HCT116 (cell line): ENCODE data around the gene ENTPD6. TPM values are rescaled to one million over a fixed set of nuclear protein-coding genes. Genes with fewer than 3 reads are reported as not detected.
"Not testable (repeated sequence)": the region's sequence is repeated elsewhere in the genome, so short reads cannot be mapped to it uniquely, and the experiment has no call there.

Experiments
- ATAC-seq: fragments of 200-7000 bp; cut with Tn5 transposase; 2 replicates; pipeline ENCODE4 v1.9.1; 2020; ENCODE audit warnings: mild to moderate bottlenecking, moderate library complexity
- BruUV-seq: library from RNA; stranded (reverse); fragments of 400-500 nt; replicated peaks from 2 replicates; lab custom pipeline; 2021; lab: Mats Ljungman, UMichigan
- CTCF ChIA-PET: fragments of 300-600 bp; sonication (Branson Sonifier 250); formaldehyde crosslinking; loops from one replicate; lab custom pipeline; 2021; ENCODE audit warnings: antibody characterized with exemption; lab: Charles Lee
- POLR2A ChIA-PET: fragments of 300-600, 350-600 bp; sonication (Branson Sonifier 250); formaldehyde crosslinking; loops from one replicate; lab custom pipeline; 2021; ENCODE audit warnings: antibody characterized with exemption; lab: Charles Lee
- RAD21 ChIA-PET, 2 experiments: fragments of 300-600 bp; sonication (Branson Sonifier 250); formaldehyde crosslinking; loops; one replicate each; lab custom pipeline; 2023; ENCODE audit warnings: low total read pairs in 2 of 2; ENCODE audit not compliant: uncharacterized antibody in 2 of 2, unreplicated experiment in 2 of 2, low non-redundant PET in 1 of 2; lab: Charles Lee
- DNase-seq: peaks from one replicate; pipeline ENCODE4 v3.0.0-alpha.2; 2010; ENCODE audit warnings: low read depth, low spot score
- H2AFZ ChIP-seq: fragments of 200-600 bp; shearing (Covaris generic), sonication (generic); 2 replicates; pipeline ENCODE4 v1.6.1; 2017; ENCODE audit warnings: low read depth, mixed run types, mixed read lengths, antibody characterized with exemption, low read length; ENCODE audit not compliant: poor library complexity, severe bottlenecking
- H3K27ac ChIP-seq: 2 replicates; pipeline ENCODE4 v1.5.1; 2012; ENCODE audit warnings: low read depth, low read length
- H3K27me3 ChIP-seq: fragments of 200-600 bp; sonication (generic); 2 replicates; pipeline ENCODE4 v1.6.1; 2016; ENCODE audit warnings: mixed run types, low read length, mixed read lengths; ENCODE audit not compliant: insufficient read depth
- H3K36me3 ChIP-seq, 2 experiments: fragments of 200-500 bp in 1 of 2; fragments of 200-600 bp in 1 of 2; sonication (Bioruptor generic) in 1 of 2; sonication (generic) in 1 of 2; 2 replicates each; pipeline versions ENCODE4 v1.5.1 to v1.6.1; 2014 to 2016; ENCODE audit warnings: low read length in 2 of 2, inconsistent platforms in 1 of 2, mixed read lengths in 1 of 2, mixed run types in 1 of 2; ENCODE audit not compliant: insufficient read depth in 2 of 2, control insufficient read depth in 1 of 2
- H3K4me1 ChIP-seq, 2 experiments: fragments of 200-600 bp in 1 of 2; sonication (generic) in 1 of 2; 2 replicates each; pipeline versions ENCODE4 v1.5.1 to v1.6.1; 2012 to 2017; ENCODE audit warnings: low read length in 2 of 2, inconsistent platforms in 1 of 2, mild to moderate bottlenecking in 1 of 2, mixed read lengths in 1 of 2, mixed run types in 1 of 2, moderate library complexity in 1 of 2; ENCODE audit not compliant: insufficient read depth in 2 of 2, control insufficient read depth in 1 of 2
- H3K4me2 ChIP-seq: fragments of 200-600 bp; sonication (generic); 2 replicates; pipeline ENCODE4 v1.6.1; 2017; ENCODE audit warnings: mixed run types, low read length, mixed read lengths
- H3K4me3 ChIP-seq, 2 experiments: fragments of 200-600 bp in 1 of 2; sonication (generic) in 1 of 2; replicated peaks in 1 of 2; 2 replicates each; pipeline ENCODE4 v1.5.1; 2011 to 2016; ENCODE audit warnings: low read length in 2 of 2, control low read depth in 1 of 2, low read depth in 1 of 2, mild to moderate bottlenecking in 1 of 2, mixed read lengths in 1 of 2, mixed run types in 1 of 2
- H3K79me2 ChIP-seq: fragments of 200-600 bp; sonication (generic); 2 replicates; pipeline ENCODE4 v1.6.1; 2017; ENCODE audit warnings: mild to moderate bottlenecking, mixed run types, low read length, moderate library complexity, mixed read lengths; ENCODE audit not compliant: insufficient read depth
- H3K9ac ChIP-seq: fragments of 200-600 bp; sonication (generic); 2 replicates; pipeline ENCODE4 v1.6.1; 2016; ENCODE audit warnings: low read length, mixed read lengths
- H3K9me2 ChIP-seq: fragments of 200-600 bp; sonication (generic), shearing (Covaris generic); 2 replicates; pipeline ENCODE4 v1.6.1; 2017; ENCODE audit warnings: mixed run types, mild to moderate bottlenecking, moderate library complexity; ENCODE audit not compliant: insufficient read depth
- H3K9me3 ChIP-seq, 2 experiments: fragments of 200-500 bp in 1 of 2; fragments of 200-600 bp in 1 of 2; sonication (Bioruptor generic) in 1 of 2; sonication (generic) in 1 of 2; 2 replicates each; pipeline ENCODE4 v1.6.1; 2014 to 2017; ENCODE audit warnings: low read length in 2 of 2, mixed read lengths in 2 of 2, inconsistent platforms in 1 of 2, low read depth in 1 of 2, mild to moderate bottlenecking in 1 of 2, mixed run types in 1 of 2, moderate library complexity in 1 of 2; ENCODE audit not compliant: control insufficient read depth in 1 of 2, insufficient read depth in 1 of 2
- H4K20me1 ChIP-seq: fragments of 200-600 bp; sonication (generic), shearing (Covaris generic); 2 replicates; pipeline ENCODE4 v1.6.1; 2017; ENCODE audit warnings: mixed run types, mild to moderate bottlenecking, moderate library complexity; ENCODE audit not compliant: insufficient read depth
- CEBPB ChIP-seq: IDR thresholded peaks from 2 replicates; pipeline ENCODE4 v1.6.1; 2012; ENCODE audit warnings: low read depth
- EGR1 ChIP-seq: IDR thresholded peaks from 2 replicates; pipeline ENCODE4 v1.6.1; 2012; ENCODE audit warnings: low read depth
- POLR2A ChIP-seq: IDR thresholded peaks from 2 replicates; pipeline ENCODE4 v1.7.0; 2011; ENCODE audit warnings: borderline replicate concordance; ENCODE audit not compliant: insufficient read depth, insufficient read length; ENCODE audit errors: extremely low read depth
- RAD21 ChIP-seq: IDR thresholded peaks from 2 replicates; pipeline ENCODE4 v1.6.1; 2012; ENCODE audit warnings: low read depth, mild to moderate bottlenecking
- SIN3A ChIP-seq: IDR thresholded peaks from 2 replicates; pipeline ENCODE4 v1.6.1; 2012; ENCODE audit warnings: low read depth
- SRF ChIP-seq: IDR thresholded peaks from 2 replicates; pipeline ENCODE4 v1.6.1; 2012; ENCODE audit warnings: low read depth
- YY1 ChIP-seq: IDR thresholded peaks from 2 replicates; pipeline ENCODE4 v1.6.1; 2011; ENCODE audit warnings: low read length, low read depth, moderate library complexity, mild to moderate bottlenecking; ENCODE audit not compliant: insufficient replicate concordance; ENCODE audit errors: extremely low read depth
- ZFX ChIP-seq: fragments of 450-650 bp; IDR thresholded peaks from 2 replicates; pipeline ENCODE4 v1.6.1; 2017
- ZNF274 ChIP-seq: fragments of 200-500 bp; sonication (Bioruptor generic); IDR thresholded peaks from 2 replicates; pipeline ENCODE4 v1.6.1; 2014; ENCODE audit warnings: mild to moderate bottlenecking, low read depth, low read length, inconsistent platforms
- intact Hi-C: fragments of 100-400 bp; cut with micrococcal nuclease; formaldehyde crosslinking; loops from 2 replicates; pipeline ENCODE4 v1.10.0; 2022
- total RNA-seq: library from RNA; stranded (reverse); gene quantifications from one replicate; pipeline ENCODE4 v1.2.1, GENCODE V29; 2021; ENCODE audit not compliant: unreplicated experiment
- TF ChIP-seq, protein P1 (sequence below), 3 experiments: fragments of 200-600 bp in 1 of 3; sonication (generic) in 1 of 3; IDR thresholded peaks in 2 of 3; conservative IDR thresholded peaks in 1 of 3; 2 replicates each; pipeline ENCODE4 v1.5.1; 2012 to 2017; ENCODE audit warnings: low read depth in 2 of 3, low read length in 2 of 3, antibody characterized with exemption in 1 of 3, borderline replicate concordance in 1 of 3, control low read depth in 1 of 3, mild to moderate bottlenecking in 1 of 3, mixed read lengths in 1 of 3, mixed run types in 1 of 3, moderate library complexity in 1 of 3; ENCODE audit not compliant: insufficient read depth in 1 of 3

Gene ENTPD6
- total RNA-seq, 1 experiment from 2014 or later, result 89.2 TPM

DNA sequence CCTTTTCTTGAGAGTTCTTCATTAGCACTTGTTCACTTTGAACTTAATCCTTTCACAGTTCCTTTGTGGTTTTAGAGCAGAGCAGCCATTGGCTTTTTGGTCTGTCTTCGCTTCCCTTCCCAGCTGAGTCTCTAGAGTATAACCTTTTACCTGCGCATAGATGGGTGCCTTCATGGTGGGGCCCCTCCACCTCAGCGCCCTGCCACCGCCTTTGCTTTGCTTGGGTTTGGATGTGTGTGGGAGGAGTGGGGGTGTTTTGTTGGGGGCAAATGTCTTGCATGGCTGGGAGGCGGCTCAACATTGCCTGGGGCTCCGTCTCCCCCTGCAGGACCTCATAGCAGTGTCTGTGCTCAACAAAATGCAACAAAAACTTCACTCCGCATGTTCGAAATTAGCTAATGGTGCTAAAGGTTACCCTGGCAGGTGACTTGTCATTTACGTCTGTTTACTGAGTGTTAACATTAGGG is 64.3 kb downstream of the ENTPD6 start:
- POLR2A ChIA-PET, result no interaction called here

DNA sequence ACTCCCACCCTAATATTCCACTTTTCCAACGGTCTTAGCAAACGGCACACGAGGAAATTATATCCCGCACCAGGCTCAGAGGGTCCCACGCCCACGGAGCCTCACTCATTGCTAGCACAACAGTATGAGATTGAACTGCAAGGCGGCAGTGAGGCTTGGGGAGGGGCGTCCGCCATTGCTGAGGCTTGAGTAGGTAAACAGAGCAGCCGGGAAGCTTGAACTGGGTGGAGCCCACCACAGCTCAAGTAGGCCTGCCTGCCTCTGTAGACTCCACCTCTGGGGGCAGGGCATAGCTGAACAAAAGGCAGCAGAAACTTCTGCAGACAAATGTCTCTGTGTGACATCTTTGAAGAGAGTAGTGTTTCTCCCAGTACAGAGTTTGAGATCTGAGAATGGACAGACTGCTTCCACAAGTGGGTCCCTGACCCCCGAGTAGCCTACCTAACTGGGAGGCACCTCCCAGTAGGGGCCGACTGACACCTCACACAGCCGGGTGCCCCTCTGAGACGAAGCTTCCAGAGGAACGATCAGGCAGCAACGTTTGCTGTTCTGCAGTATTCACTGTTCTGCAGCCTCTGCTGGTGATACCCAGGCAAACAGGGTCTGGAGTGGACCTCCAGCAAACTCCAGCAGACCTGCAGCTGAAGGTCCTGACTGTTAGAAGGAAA is 65.4 kb downstream of the ENTPD6 start:
- H3K9ac ChIP-seq, H3K4me2 ChIP-seq, H3K36me3 ChIP-seq, H3K4me3 ChIP-seq, H4K20me1 ChIP-seq, H3K9me3 ChIP-seq, POLR2A ChIA-PET, H3K4me1 ChIP-seq, CTCF ChIA-PET, ATAC-seq, H3K27ac ChIP-seq, H2AFZ ChIP-seq, H3K27me3 ChIP-seq, BruUV-seq, DNase-seq, H3K9me2 ChIP-seq, RAD21 ChIA-PET: not testable (repeated sequence)
- H3K79me2 ChIP-seq, result peaks cover 18% of the 10 kb centered on the region; the same call in 1 of the 2 replicates
- intact Hi-C loops, result loop anchor here (10.0 kb wide), 1 partner anchor 64 kb away; no protein-coding TSS in a partner anchor

More for the DNA sequence above, 64.3 kb downstream of the ENTPD6 start:
- ChIA-PET CTCF (no interaction called here), RAD21 (no interaction called here)
- no peak for DNase-seq
- Histone ChIP-seq H3K4me3 (no peak overlapping the region), H3K27ac (no peak overlapping the region), H3K9ac (no peak overlapping the region), H3K79me2 (peaks cover 27% of the 10 kb centered on the region; the same call in 1 of the 2 replicates), H3K4me2 (no peak overlapping the region), H2AFZ (no peak overlapping the region), H4K20me1 (no peaks in the 10 kb centered on the region), H3K4me1 (peaks cover 5 to 7% of the 10 kb centered on the region in 2 experiments; a peak in 2 of 4 replicates), H3K27me3 (no peaks in the 10 kb centered on the region), H3K36me3 (0 out of 4 replicates have a peak, but pooled peaks cover 0 to 4% of the 10 kb centered on the region in 2 experiments), H3K9me3 (no peaks in the 10 kb centered on the region), H3K9me2 (no peaks in the 10 kb centered on the region)
- intact Hi-C loops, result loop anchor here (10.0 kb wide), 2 partner anchors 45 to 65 kb away; no protein-coding TSS in a partner anchor
- TF ChIP-seq ZNF274 (no peak), YY1 (no peak), EGR1 (no peak), RAD21 (no peak), ZFX (no peak), SRF (no peak), POLR2A (no peak), SIN3A (no peak), CEBPB (no peak)
- TF ChIP-seq, protein P1, sequence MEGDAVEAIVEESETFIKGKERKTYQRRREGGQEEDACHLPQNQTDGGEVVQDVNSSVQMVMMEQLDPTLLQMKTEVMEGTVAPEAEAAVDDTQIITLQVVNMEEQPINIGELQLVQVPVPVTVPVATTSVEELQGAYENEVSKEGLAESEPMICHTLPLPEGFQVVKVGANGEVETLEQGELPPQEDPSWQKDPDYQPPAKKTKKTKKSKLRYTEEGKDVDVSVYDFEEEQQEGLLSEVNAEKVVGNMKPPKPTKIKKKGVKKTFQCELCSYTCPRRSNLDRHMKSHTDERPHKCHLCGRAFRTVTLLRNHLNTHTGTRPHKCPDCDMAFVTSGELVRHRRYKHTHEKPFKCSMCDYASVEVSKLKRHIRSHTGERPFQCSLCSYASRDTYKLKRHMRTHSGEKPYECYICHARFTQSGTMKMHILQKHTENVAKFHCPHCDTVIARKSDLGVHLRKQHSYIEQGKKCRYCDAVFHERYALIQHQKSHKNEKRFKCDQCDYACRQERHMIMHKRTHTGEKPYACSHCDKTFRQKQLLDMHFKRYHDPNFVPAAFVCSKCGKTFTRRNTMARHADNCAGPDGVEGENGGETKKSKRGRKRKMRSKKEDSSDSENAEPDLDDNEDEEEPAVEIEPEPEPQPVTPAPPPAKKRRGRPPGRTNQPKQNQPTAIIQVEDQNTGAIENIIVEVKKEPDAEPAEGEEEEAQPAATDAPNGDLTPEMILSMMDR (IDR thresholded peaks at IDR 0.05 in 2 of 3, conservative IDR thresholded peaks at IDR 0.05 in 1 of 3; ENCODE audit: borderline replicate concordance in 1 of 3, insufficient read depth in 1 of 3, low read depth in 2 of 3, low read length in 2 of 3), result no peak
- no TSS peak for BruUV-seq
- ATAC-seq, result no peak
